ENCODE data around the gene TNFRSF25.
"Not testable (repeated sequence)": the region's sequence is repeated elsewhere in the genome, so short reads cannot be mapped to it uniquely, and the experiment has no call there.

The TNFRSF25 gene

GRCh38 chr1:6494627-6495026 is 28.7 kb upstream of the TNFRSF25 start:
- no peak for DNase-seq (ENCODE audit: low spot score)
- TF ChIP-seq, protein P1, sequence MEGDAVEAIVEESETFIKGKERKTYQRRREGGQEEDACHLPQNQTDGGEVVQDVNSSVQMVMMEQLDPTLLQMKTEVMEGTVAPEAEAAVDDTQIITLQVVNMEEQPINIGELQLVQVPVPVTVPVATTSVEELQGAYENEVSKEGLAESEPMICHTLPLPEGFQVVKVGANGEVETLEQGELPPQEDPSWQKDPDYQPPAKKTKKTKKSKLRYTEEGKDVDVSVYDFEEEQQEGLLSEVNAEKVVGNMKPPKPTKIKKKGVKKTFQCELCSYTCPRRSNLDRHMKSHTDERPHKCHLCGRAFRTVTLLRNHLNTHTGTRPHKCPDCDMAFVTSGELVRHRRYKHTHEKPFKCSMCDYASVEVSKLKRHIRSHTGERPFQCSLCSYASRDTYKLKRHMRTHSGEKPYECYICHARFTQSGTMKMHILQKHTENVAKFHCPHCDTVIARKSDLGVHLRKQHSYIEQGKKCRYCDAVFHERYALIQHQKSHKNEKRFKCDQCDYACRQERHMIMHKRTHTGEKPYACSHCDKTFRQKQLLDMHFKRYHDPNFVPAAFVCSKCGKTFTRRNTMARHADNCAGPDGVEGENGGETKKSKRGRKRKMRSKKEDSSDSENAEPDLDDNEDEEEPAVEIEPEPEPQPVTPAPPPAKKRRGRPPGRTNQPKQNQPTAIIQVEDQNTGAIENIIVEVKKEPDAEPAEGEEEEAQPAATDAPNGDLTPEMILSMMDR (IDR thresholded peaks at IDR 0.05; ENCODE audit: extremely low read depth, insufficient read depth, missing control alignments) = no peak
- in situ Hi-C loops (cut with MboI; ENCODE audit: low pct_unique_long_range_greater_than_20kb, low sequenced_read_pairs, unreplicated experiment) = loop anchor here (25.0 kb wide), 1 partner anchor 718 kb away; no protein-coding TSS in a partner anchor

DNA sequence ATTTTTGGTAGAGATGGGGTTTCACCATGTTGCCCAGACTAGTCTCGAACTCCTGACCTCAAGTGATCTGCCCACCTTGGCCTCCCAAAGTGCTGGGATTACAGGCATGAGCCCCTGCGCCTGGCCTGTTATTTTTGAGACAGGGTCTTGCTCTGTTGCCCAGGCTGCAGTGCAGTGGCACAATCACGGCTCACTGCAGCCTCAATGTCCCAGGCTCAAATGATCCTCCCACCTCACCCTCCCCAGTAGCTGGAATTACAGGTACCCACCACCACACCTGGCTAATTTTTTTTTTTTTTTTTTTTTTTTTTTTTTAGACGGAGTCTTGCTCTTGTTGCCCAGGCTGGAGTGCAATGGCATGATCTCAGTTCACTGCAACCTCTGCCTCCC is 27.9 kb upstream of the TNFRSF25 start:
- not testable (repeated sequence) for DNase-seq (ENCODE audit: low spot score)
- in situ Hi-C loops (cut with MboI; ENCODE audit: low pct_unique_long_range_greater_than_20kb, low sequenced_read_pairs, unreplicated experiment) = loop anchor here (25.0 kb wide), 1 partner anchor 718 kb away; no protein-coding TSS in a partner anchor

DNA sequence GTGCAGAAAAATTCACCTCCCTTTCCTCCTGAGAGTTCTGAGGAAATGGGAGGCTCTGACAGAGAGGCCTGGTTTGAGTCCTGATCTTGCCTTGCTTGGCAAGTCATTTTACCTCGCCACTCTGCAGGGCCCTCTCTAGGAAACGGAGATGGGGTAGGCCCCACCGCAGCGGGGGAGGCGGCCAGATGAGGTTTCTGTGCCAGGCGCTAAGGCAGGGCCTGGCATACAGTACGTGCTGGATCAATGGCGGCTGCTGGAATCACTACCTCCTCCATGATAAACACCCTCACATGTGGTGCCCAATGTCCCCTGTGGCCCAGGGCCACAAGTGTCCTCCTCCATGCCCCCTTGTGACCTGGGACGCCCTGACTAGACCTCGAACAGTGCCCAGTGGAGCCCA is 26.0 kb upstream of the TNFRSF25 start:
- in situ Hi-C loops (cut with MboI; ENCODE audit: low pct_unique_long_range_greater_than_20kb, low sequenced_read_pairs, unreplicated experiment) = loop anchor here (25.0 kb wide), 1 partner anchor 720 kb away; no protein-coding TSS in a partner anchor
- TF ChIP-seq, protein P1 (IDR thresholded peaks at IDR 0.05; ENCODE audit: extremely low read depth, insufficient read depth, missing control alignments) = no peak
- DNase-seq (ENCODE audit: low spot score) = no peak

GRCh38 chr1:6491480-6491962 is 25.5 kb upstream of the TNFRSF25 start, which contains the start of gene PLEKHG5:
Gene PLEKHG5 (minus strand): TSS chr1:6491667. CDS start chr1:6477571, 14,096 bp downstream.
- in situ Hi-C loops (cut with MboI; ENCODE audit: low pct_unique_long_range_greater_than_20kb, low sequenced_read_pairs, unreplicated experiment) = loop anchor here (25.0 kb wide), 1 partner anchor 721 kb away; no protein-coding TSS in a partner anchor
- TF ChIP-seq, protein P1 (IDR thresholded peaks at IDR 0.05; ENCODE audit: extremely low read depth, insufficient read depth, missing control alignments) = no peak
- DNase-seq (ENCODE audit: low spot score) = no peak

- no peak for DNase-seq (ENCODE audit: low spot score)
Measured at GRCh38 chr1:6491081-6491449, 25.1 kb upstream of the TNFRSF25 start.

GRCh38 chr1:6490181-6491080 is 24.5 kb upstream of the TNFRSF25 start:
- DNase-seq (ENCODE audit: low spot score) = peak; percentile 83
- TF ChIP-seq, protein P1 (IDR thresholded peaks at IDR 0.05; ENCODE audit: extremely low read depth, insufficient read depth, missing control alignments) = no peak
- in situ Hi-C loops (cut with MboI; ENCODE audit: low pct_unique_long_range_greater_than_20kb, low sequenced_read_pairs, unreplicated experiment) = loop anchor here (25.0 kb wide), 1 partner anchor 722 kb away; no protein-coding TSS in a partner anchor

More at GRCh38 chr1:6491081-6491449, 25.1 kb upstream of the TNFRSF25 start:
- in situ Hi-C loops (cut with MboI; ENCODE audit: low pct_unique_long_range_greater_than_20kb, low sequenced_read_pairs, unreplicated experiment) = loop anchor here (25.0 kb wide), 1 partner anchor 721 kb away; no protein-coding TSS in a partner anchor
- TF ChIP-seq, protein P1 (IDR thresholded peaks at IDR 0.05; ENCODE audit: extremely low read depth, insufficient read depth, missing control alignments) = no peak

GRCh38 chr1:6489799-6490180 is 23.8 kb upstream of the TNFRSF25 start:
- DNase-seq (ENCODE audit: low spot score) = peak; percentile 94
- in situ Hi-C loops (cut with MboI; ENCODE audit: low pct_unique_long_range_greater_than_20kb, low sequenced_read_pairs, unreplicated experiment) = loop anchor here (25.0 kb wide), 1 partner anchor 723 kb away; no protein-coding TSS in a partner anchor

More at GRCh38 chr1:6489799-6490180, 23.8 kb upstream of the TNFRSF25 start:
- TF ChIP-seq, protein P1 (IDR thresholded peaks at IDR 0.05; ENCODE audit: extremely low read depth, insufficient read depth, missing control alignments) = peak; percentile 98
